HG03045 (cell line): Measurements from ENCODE around the gene SERP1.

ENCODE experiments used
- ATAC-seq: cut with Tn5 transposase; IDR thresholded peaks from one replicate; pipeline ENCODE4 v1.9.1; 2021; ENCODE audit warnings: mild to moderate bottlenecking, moderate library complexity; ENCODE audit not compliant: unreplicated experiment

SERP1 gene

DNA sequence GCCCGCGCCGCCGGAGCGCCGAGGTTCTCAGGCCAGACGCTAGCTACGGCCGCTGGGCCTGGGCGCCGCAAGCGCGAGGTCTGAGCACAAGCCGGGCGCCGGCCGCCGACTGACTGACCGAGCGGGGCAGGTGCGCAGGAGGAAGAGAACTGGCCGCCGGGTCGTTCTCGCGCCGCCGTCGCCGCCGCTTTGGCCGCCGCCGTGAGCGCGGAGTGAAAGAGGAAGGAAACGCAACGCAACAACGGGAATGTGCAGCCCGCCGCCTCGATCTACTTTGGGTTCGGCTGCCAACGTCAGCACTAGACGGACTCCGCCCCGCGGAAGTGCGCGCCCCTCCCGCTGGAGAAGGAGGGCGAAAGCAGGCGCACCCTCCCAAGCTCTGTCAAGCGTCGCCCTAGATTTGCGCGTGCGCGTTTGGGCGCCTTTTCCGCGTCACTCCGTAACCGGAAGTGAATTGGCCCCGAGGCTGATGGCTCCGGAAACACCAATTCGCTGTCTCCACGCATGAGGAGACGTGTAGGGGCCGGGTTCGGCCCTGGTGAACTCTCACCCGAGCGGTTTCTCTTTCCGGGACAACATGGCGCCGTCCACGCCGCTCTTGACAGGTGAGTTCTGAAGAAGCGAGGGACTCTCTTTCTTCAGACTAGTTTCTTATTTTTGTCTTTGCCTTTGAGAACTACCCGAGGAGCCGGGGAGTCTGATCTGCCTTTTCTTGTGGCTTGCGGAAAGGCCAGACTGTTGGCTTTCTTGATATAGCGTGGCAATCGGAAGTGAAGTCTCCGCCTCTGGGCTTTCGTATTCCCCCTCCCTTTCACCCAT, at the start of gene SERP1, which contains the start of gene EIF2A:
Gene SERP1 (minus strand): TSS at position 271 of the 819 bp plus-strand sequence. CDS start 361 bp downstream, outside the sequence.
Gene EIF2A (plus strand): TSS at position 562 of the 819 bp plus-strand sequence. CDS start 16 bp downstream, at position 578.
- peak; percentile 90 for ATAC-seq

DNA sequence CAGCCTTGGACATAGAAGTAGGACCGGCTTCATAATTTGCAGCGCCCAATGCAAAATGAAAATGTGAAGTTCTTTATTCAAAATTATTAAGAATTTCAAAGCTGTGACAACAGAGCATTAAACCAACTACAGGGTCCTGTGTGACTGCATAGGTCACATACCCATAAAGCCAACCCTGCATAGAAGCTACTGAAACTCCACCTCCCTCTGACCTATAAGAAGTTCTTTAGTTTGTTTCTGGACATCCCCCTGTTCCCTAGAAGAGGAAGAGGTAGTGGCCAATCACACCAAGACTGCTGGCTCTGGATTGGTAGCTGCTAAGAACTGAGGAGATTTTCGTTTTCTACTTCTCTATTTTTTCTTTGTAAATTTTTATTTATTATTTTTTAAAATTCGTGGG, 47.9 kb upstream of the SERP1 start:
- ATAC-seq: no peak

DNA sequence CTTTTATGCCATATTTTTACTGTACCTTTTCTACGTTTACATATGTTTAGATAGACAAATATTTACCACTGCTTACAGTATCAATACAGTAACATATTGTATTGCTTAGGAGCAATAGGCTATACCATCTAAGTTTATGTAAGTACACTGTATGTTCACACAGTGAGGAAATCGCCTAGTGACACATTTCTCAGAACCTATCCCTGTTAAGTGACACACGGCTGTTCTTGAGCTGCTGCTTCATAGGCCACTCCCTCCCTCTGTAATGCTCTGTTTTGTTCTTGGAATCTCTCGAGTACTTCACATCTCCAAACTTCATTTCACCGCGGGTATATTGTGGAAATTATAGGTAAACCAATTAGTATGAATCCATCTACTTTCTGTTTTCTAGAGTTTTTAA, 43.5 kb upstream of the SERP1 start:
- ATAC-seq: no peak

DNA sequence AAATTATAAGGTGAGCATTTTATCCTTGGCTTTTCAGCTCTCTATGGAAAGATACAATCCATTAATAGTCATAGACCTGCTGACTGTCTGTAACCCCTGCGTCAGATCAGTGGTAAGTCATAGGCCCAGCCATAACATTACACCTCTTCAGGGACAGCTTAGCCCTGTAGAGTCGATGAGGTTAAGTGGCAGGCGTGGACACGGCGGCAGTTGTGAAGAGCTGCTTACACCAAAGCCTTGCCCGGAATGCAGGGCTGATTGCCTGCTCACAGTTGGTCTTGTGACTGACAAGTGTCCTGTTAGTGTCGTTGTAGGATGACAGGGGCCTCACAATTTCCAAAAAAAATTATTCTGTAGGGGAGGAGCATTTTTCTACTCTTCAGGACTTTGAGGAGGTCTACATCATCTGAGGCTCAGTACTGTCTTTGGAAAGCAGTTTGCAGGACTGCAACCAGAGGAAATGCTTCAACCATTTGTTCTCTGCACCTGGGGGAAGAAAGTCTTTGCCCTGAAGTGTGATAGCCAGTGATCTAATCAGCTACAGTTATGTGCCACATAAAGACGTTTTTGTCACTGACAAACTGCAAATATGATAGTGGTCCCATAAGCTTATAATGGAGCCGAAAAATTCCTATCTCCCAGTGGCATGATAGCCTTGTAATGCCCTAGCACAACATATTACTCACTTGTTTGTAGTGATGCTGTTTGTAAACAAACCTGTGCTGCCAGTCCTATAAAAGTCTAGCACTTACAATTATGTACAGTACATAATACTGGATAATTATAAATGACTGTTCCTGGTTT, 41.9 kb upstream of the SERP1 start:
- ATAC-seq: no peak

DNA sequence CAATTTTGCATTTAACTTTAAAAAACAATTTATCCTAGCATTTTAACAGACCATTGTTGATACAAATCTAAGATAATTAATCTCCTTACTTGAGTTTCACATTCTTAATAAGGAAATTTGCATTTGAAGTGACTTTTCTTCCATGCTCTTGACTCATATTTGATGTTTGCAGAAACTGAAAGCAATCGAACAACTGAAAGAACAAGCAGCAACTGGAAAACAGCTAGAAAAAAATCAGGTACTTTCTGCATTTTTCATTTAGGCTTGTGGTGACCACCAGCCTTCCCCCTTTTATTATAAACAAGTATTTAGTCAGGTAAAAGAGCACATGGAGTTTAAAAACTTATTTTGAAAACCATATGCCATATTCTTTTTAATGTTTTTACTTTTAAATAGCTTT, 36.7 kb upstream of the SERP1 start:
- ATAC-seq: peak; percentile 58

DNA sequence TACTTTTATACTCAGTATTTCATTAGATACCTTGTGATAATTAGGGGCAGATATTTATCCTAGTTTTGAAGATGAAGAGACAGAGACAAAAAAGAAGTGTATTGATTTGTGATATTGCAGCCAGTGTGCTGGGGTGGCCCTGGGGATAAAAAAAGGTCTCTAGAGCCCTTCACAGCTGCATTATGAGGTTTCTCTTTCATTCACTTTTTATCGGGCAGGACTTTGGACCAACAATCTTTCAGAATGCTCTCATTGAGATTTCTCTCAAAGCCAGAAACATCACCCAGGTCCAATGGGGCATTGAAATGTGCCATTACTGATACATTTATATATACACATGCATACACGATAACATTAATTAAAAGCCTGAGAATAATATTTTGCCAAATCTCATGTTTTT, 36.3 kb upstream of the SERP1 start:
- peak; percentile 61 for ATAC-seq

DNA sequence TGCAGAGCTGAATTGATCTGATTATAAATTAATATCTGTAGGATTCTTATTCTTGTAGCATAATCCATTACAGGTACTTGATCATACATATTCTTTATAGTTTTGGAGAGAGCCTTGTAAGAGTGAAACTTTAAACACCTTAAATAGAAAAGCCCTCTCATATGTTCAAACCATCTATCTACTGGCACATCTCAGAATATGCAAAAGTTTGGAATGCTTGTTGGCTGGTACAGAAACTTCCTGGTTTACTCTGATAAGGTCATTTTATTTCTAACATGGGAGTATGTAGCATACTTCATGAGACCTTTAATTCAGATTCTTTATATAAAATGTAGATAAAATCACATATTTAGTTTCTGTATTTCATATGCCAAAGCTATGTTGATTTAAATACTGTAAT, 34.9 kb upstream of the SERP1 start:
- no peak for ATAC-seq

DNA sequence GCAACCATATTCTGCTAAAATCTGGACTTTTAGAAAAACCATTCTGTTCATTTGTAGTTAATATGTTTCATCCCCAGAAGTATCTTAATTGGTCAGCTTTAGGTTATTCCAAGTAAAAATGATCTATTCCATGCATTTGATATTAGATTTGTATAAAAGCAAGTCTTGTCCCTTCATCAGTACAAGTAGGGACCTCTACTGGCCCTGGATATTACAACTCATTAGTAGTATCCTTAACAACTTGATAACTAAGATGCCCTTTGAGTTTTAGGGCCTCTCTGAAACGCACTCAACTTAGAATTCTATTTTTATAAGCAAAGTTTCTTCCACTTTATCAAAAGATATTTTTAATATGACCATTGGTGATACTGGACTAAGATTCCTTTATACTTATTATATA, 31.6 kb upstream of the SERP1 start:
- no peak for ATAC-seq

DNA sequence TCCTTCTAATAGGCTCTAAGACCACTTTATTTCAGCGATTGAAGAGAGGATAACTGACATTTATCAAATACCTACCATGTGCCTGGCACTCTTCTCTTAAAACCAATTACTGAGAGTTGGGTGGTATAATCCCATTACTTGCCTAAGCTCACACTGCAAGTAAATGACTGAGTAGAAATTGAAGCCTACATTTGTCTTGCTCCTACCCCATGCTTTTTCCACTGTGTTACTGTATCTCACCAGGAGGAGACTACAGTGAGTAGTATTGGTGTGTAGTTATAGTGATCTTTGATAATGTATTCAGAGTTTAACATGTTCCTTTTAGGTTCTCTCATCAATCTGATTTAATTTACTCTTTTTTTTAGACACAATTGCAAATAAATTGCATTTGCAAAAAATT, 21.0 kb upstream of the SERP1 start:
- ATAC-seq: no peak

DNA sequence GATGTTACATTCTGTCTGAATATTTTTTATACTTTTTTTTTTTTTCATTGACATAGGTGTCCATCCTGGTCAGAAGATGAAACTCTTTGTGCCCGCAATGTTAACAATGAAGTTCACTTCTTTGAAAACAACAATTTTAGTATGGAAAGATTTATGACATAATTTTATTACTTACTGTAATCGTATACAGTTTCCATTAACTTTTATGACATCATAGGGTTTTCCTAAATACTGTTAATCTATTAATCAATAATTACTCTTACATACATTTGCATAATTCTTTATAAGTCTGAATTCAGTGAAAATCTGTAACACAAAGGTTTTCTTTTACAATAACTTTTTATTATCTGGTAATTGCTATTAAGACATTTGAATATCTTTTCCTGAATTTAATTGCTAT, 17.9 kb upstream of the SERP1 start:
- ATAC-seq: no peak

DNA sequence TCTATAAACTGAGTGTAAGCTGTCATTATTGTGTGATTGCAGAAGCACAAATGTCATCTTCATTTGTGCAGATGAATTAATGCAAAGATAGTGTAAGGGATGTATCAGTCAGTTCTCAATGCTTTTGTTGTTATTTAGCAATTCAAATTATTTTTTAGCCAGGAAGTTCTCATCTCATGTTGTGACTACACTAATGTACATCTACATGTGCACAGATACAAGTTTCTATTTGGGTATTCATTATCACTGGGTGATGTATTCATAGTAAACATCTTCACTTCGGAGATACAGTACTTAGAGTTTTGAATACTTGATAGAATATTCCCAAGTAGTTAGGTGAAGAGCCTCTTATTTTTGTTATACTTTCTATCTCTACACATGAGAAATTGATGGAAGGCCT, 11.4 kb upstream of the SERP1 start:
- no peak for ATAC-seq

DNA sequence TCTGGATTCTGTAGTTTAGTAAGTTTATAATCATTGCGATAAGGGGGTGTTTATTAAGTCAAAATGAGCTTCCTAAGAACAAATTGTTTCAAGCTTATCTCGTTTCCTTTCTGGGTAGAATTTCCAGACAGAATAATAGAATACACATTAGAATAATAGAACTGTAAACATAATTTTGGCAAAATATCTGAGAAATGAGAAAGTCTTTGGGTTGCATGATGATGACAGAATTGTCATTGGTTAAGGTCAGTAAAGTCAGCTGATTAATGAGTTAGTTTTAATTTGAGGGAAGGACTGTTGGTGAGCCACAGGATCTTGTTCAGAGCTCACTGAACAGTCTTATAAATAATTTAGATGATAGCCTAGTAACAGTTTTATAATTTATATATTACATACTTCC, 10.5 kb upstream of the SERP1 start:
- ATAC-seq: no peak

DNA sequence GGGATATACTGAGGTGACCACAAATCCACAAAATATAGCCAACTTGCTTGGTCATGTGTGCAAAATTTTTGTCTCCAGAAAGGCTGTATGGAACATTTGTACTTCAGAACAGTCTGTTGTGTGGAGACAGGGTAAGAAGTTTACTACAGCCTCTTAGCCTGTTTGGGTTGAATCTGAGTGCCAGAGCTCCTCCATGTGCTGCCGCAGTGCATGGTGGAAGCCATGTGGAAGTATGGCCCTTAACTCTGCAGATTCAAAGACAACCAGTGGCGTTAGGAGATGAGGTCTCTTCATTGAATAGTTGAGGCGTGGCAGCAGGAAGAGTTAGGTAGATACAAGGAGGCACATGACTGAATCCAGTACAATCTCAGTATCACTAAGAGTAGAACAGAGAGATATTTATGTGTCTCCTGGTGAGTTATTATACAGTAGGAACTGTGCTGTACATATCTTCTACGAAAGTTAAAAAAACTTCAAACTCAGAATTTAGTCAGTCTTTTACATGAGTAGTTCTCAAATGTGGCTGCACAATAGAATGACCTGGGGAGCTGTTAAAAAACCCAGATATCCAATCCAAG, 9.7 kb upstream of the SERP1 start:
- ATAC-seq: no peak

DNA sequence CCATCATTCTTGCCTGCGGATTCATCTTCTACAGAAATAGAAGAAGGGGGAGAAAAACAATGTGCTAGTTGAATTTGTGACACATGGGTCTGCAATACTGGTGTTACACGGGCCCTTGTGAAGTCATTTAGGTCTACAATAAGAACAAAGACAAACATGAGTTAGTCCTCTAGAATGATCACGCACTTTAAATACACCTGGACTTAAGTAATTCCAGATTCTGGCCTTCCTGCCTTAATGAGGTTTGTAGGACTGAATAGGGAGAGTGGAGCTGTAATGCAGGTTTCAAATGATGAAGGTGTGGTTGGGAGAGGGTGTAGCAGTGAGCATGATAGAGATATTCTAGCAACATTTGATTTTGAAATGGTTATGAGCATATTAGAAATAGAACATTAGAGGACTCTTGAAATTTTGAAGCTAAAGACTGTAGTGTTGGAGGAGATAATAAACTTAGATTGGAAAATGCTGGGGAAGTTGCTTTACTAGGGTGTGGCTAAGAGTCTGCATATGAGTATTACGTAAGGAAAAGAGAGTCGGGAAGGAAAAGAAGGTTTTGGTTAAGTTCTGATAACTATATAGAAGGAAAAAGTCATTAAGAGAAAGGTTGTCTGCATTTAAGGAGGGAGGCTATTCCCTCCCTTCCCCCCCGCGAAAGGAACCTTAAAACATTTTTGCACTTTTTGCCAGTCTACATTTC, 897 bp upstream of the SERP1 start:
- ATAC-seq: no peak

DNA sequence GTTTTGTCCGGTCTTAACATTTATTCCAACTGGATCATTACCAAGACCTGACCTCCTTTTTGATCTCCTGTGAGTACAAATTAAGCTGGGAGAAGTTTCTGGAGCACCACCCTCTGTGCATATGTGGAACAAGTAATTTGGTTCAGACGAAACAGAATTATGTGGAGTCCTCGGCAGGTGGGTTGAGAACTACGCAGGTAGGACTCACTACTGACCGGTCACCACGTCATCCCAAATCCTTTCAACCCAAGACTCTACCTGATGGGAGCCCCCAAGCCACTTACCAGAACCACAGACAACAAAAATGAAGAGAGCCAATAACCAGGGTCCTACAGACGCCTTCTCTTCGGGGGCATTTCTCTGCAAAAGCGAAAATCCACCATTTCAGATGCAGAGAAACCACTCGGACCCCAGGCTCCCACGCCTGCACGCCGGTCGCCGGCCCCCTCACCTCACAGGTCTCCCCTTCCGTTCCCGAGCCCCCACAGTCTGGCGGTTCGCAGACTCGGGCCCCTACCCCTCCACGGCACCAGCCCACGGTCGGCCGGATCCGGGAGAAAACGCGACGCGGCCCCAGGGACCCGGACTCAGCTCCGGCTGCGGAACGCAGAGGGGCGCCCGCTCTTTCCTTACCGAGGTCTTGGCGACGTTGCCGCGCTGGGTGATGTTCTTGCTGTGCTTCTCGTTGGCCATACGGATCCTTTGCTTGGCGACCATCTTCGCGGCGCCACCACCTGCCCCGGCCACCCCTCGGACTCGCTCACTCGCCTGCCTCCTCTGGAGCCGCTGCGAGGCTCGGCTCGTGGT, 674 bp downstream of the SERP1 start:
- ATAC-seq: peak; percentile 21

DNA sequence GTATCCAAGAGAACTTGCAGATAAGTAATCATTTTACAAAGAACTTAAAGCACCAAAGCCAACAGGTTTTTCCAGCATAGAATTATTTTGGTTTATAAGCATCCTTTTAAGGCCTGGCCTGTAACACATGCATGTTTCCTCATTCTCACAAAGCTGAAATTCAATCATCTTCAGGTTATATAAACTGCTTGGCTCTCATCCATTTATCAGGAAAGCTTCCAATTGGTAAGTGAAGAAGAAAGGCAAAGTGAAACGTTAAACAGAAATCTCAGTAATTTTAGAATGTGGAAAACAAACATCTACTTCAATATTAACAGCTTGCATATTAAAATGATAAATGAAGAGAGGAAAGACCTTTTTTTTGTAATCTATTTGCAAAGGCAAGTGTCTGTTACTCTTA, 1.6 kb downstream of the SERP1 start:
- ATAC-seq: no peak

DNA sequence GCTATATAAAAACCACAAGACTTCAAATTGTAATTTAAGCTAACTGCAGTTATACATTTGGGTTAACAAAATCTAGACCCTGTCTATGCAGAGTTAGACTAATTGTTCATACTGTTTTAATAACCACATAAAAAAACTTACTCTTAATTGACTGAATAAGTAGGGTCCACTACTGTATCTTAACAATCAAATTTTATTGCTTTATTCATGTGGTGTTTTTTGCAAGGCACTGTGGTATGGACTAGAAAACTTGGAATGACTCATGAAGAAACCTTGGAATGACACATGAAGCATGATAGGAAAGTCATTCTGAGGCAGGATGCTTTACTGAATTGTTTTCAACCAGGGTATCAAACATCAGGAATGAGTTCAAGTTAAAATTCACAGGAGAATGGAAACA, 2.3 kb downstream of the SERP1 start:
- ATAC-seq: no peak

DNA sequence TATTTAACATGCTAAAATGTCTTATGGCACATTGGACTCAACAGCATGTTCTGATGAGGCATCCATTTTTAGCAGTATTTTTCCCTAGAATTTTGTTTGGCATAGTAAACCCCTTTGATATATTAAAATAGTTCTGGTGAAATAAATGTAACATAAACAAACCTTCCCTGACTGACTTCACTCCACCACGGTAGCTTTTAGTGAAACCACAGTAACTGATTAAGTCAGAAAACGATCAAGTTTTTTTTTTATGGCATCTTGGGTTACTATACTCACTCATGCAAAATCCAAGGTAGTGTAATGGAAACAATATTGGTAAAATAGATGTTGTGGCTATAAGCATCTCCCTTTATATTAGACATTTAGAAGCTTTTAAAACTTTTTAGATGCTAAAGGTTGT, 2.8 kb downstream of the SERP1 start:
- ATAC-seq: no peak

DNA sequence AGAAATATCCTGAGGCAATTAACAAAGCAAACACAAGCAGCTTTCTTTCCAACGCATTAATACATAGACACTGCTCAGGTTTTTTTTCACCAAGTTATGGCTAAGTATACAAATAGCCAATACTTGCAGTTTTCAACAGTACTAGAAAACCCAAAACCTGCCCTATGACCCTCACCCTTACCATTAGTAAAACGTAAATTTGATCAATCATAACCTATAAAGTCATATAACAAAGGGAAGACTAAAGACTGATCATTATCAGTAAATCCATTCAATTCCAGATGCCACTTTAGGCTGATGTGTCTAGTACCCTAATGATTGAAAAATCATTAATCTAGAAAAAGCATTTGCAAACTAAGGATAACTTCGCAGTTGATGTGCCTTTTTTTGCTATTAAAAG, 3.2 kb downstream of the SERP1 start:
- ATAC-seq: no peak

DNA sequence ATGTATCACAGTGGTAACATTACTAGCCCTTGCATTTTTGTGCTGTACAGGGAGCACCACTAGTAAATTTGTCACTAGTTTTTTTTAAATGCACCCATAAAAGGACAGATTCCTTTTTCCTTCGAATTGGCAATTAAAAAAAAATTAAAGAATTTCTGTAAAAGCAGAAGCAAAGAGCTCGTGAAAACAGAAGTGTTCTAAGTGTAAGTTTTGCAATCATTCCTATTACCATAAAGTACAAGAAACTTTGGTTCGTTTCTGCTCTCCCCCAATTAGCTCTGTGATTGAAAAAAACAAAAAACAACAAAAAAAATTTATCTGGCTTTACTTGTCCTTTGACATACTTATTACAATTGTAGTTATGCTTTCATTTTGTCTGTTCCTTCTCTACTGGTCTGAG, 5.3 kb downstream of the SERP1 start:
- ATAC-seq: no peak
